Uterus (tissue), 2 donors: ENCODE results near the gene FCHSD2.
"Not testable (repeated sequence)": the region's sequence is repeated elsewhere in the genome, so short reads cannot be mapped to it uniquely, and the experiment has no call there.

Experiments used
- POLR2A ChIP-seq, 2 donors: fragments of 450-650 bp; IDR thresholded peaks; one replicate each; pipeline ENCODE4 v1.6.1; 2016; ENCODE audit warnings: antibody characterized with exemption in 2 of 2, mild to moderate bottlenecking in 1 of 2, moderate library complexity in 1 of 2
- TF ChIP-seq, protein P1 (sequence below), 4 experiments: fragments of 200-600 bp in 2 of 4; fragments of 450-650 bp in 2 of 4; sonication (generic) in 2 of 4; IDR thresholded peaks; one replicate each; pipeline ENCODE4 v1.5.1; 2016 to 2019; ENCODE audit warnings: antibody characterized with exemption in 4 of 4, mild to moderate bottlenecking in 2 of 4, moderate library complexity in 1 of 4

DNA sequence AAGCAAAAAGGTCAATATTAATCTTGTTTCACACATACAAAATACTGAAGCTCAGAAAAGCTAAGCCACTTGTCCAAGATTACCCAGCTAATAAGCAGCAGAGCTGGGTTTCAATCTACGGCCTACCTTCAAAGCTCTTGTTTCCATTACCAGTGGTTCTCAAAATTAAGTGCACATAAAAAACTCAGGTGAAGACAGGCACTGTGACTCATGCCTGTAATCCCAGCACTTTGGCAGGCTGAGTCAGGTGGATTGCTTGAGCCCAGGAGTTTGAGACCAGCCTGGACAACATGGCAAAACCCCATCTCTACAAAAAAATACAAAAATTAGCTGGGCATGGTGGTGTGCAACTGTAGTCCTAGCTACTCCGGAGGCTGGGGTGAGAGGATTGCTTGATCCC lies 9.8 kb downstream of the FCHSD2 start:
- TF ChIP-seq, protein P1, sequence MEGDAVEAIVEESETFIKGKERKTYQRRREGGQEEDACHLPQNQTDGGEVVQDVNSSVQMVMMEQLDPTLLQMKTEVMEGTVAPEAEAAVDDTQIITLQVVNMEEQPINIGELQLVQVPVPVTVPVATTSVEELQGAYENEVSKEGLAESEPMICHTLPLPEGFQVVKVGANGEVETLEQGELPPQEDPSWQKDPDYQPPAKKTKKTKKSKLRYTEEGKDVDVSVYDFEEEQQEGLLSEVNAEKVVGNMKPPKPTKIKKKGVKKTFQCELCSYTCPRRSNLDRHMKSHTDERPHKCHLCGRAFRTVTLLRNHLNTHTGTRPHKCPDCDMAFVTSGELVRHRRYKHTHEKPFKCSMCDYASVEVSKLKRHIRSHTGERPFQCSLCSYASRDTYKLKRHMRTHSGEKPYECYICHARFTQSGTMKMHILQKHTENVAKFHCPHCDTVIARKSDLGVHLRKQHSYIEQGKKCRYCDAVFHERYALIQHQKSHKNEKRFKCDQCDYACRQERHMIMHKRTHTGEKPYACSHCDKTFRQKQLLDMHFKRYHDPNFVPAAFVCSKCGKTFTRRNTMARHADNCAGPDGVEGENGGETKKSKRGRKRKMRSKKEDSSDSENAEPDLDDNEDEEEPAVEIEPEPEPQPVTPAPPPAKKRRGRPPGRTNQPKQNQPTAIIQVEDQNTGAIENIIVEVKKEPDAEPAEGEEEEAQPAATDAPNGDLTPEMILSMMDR (IDR thresholded peaks at IDR 0.05), result not testable (repeated sequence)
- not testable (repeated sequence) for TF ChIP-seq POLR2A (IDR thresholded peaks at IDR 0.05)
